Measurements from ENCODE around the gene CRYZ.

GRCh38 chr1:74763807-74764206, 31.0 kb upstream of the CRYZ start:
- TF ChIP-seq RCOR1 (conservative IDR thresholded peaks at IDR 0.05; ENCODE audit: low read depth, low read length) (no peak), STAT3 (IDR thresholded peaks at IDR 0.05; ENCODE audit: low read depth, low read length) (no peak), NFIC (IDR thresholded peaks at IDR 0.05; ENCODE audit: low read depth, low read length) (no peak), USF2 (IDR thresholded peaks at IDR 0.05; ENCODE audit: borderline replicate concordance, low read depth, low read length) (no peak), EED (IDR thresholded peaks at IDR 0.05; ENCODE audit: low read depth) (no peak)

All from GM12878 (cell line).